HG02610 (cell line): ENCODE results near the gene AP3S1.

ENCODE experiments used
- ATAC-seq: cut with Tn5 transposase; IDR thresholded peaks from one replicate; pipeline ENCODE4 v1.9.1; 2021; ENCODE audit warnings: mild to moderate bottlenecking, moderate library complexity; ENCODE audit not compliant: unreplicated experiment

AP3S1 gene

DNA sequence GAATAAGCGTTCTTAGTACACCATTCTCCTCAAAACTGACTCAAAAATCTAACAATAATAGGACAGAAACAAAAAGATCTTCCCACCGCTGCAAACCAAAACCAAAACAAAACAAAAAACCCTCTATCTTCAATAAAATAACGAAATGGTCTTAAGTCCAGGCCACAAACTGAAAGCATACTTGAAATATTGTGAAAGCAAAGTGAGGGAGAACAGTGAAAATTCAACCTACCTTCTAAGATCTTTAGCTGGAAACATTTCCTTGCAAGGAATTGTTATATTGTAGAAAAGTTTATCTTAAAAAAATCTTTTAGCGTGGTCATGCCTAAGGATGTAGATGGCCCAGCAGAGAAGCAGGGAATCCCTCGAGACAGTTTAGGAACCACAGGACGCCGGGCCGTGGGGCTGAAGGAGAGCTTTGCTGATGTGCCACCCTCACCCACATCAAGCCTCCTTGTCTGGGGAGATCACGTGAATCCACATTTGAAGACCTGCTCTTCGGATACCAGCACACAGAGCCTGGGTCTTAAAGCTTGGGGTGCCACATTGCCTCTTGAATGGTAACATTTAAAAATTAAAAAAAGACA, 92.7 kb downstream of the AP3S1 start:
- ATAC-seq: no peak

DNA sequence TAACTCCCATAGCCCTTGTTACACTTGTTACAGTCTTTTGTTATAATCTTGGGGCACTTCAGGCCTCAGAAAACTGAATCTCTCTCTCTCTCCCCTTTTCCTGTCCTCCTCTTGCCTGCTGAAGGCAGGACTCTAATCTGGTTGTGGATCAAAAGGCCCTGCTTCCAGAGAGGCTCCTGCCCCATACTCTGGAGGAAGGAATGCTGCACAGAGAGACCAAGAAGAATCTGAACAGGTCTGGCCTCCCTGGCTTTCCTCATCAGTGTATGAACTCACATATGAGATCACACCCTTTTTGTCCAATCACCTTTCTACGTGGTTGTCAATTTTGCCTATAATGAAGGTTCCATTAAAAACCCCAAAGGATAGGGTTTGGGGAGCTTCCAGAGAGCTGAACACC, 94.3 kb downstream of the AP3S1 start:
- no peak for ATAC-seq

GRCh38 chr5:115939059-115939458, 97.3 kb downstream of the AP3S1 start:
- no peak for ATAC-seq

DNA sequence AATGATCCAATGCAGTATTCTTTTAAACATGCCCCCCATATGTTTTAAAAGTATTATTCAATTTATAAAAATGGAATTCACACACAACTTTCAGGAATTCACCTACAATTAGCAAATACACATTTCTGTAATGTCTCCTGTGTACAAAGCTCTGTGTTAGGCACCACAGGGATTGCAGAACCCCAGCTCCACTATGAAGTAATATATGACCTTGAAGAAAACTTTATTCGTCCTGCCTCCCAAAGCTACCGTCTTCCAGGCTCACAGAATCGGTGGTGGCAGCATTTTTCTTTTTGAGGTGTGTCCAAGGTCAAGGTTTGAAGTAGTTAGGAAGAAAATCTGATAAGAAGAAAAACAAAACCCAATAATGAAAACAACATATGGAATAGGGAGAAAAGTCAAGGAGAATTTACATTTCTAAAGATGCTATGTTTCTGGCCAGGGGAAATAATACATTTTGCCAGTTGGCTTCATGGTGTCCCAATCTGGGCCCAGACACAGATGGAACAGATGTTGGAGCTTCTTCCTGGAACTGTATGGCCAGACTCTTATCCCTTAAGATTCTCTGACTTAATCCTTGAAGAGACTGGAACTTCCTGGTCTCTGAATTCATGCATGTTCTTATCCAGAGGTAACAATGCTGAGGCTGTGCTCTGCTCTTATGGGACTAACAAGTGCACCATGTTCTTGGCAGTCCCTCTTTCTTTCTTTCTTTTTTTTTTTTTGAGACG, 98.5 kb downstream of the AP3S1 start:
- no peak for ATAC-seq

- no peak for ATAC-seq
Observed at GRCh38 chr5:115941051-115941675, 99.4 kb downstream of the AP3S1 start.

- no peak for ATAC-seq
Observed at GRCh38 chr5:115944501-115944900, 102.8 kb downstream of the AP3S1 start.

GRCh38 chr5:115946655-115947054, 104.9 kb downstream of the AP3S1 start:
- no peak for ATAC-seq

- no peak for ATAC-seq
Observed at GRCh38 chr5:115947260-115947659, 105.5 kb downstream of the AP3S1 start.

DNA sequence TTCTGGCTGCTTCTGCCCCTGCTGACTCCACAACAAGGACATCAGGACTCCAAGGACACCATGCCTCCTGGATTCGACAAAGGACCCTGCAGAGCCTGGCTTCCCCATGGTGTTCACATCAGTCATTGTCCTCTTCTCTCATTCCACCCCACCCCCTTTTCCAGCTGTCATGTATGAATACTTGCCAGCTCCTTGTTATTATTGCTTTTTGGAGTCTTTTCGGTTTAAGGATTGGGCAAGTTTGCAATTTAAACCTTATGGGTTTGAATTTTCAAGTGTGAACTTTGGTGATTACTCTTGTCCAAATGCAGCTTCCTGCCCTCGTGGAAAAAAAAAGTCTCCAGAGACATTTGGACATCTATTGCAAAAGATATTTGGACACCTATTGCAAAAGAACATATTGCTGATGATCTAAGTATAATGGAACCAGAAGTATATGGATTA, 106.4 kb downstream of the AP3S1 start:
- no peak for ATAC-seq

GRCh38 chr5:115949096-115949495, 107.4 kb downstream of the AP3S1 start:
- ATAC-seq: no peak

- ATAC-seq: no peak
Observed at GRCh38 chr5:115952588-115952987, 110.9 kb downstream of the AP3S1 start.

- ATAC-seq: no peak
Observed at GRCh38 chr5:115954144-115954543, 112.4 kb downstream of the AP3S1 start.

GRCh38 chr5:115956957-115957356, 115.2 kb downstream of the AP3S1 start:
- ATAC-seq: no peak

- no peak for ATAC-seq
Observed at GRCh38 chr5:115961381-115962238, 119.9 kb downstream of the AP3S1 start.

GRCh38 chr5:115962239-115962564, 120.5 kb downstream of the AP3S1 start, which contains the start of gene LVRN:
LVRN (plus strand) TSS chr5:115962475; CDS start chr5:115962618, 143 bp downstream.
- ATAC-seq: no peak

DNA sequence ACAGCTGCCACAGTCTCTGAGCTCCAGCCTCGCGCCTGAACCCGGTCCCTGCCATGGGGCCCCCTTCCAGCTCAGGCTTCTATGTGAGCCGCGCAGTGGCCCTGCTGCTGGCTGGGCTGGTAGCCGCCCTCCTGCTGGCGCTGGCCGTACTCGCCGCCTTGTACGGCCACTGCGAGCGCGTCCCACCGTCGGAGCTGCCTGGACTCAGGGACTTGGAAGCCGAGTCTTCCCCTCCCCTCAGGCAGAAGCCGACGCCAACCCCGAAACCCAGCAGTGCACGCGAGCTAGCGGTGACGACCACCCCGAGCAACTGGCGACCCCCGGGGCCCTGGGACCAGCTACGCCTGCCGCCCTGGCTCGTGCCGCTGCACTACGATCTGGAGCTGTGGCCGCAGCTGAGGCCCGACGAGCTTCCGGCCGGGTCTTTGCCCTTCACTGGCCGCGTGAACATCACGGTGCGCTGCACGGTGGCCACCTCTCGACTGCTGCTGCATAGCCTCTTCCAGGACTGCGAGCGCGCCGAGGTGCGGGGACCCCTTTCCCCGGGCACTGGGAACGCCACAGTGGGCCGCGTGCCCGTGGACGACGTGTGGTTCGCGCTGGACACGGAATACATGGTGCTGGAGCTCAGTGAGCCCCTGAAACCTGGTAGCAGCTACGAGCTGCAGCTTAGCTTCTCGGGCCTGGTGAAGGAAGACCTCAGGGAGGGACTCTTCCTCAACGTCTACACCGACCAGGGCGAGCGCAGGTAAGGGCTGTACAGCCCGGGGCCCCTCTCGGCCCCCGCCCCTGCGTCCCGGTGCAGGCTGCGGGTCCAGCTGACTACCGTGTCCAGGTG, 121.0 kb downstream of the AP3S1 start:
- no peak for ATAC-seq

DNA sequence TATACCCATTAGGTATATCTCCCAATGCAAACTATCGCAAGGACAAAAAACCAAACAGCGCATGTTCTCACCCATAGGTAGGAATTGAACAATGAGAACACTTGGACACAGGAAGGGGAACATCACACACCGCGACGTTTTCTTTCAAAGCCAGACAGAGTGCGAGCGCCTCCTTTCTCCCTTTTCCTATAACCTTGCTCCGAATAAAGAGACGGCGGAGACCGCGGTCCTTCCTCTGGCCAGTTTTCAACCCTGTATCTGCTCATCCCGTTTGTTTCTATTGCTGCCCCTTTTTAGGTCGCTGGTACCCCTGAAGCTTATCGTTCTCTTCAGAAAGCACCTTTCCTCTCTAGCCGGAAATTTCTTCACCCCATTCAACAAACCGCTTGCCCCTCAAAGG, 121.8 kb downstream of the AP3S1 start:
- no peak for ATAC-seq
